HL-60 (cell line): ENCODE measurements around the gene NUCB1.
"Not testable (repeated sequence)": the region's sequence is repeated elsewhere in the genome, so short reads cannot be mapped to it uniquely, and the experiment has no call there.

ENCODE experiments used
- DNase-seq, 2 experiments: peaks; one replicate each; pipeline ENCODE4 v3.0.0-alpha.2; 2010 to 2020; ENCODE audit warnings: low read depth in 1 of 2, low spot score in 1 of 2
- H3K27ac ChIP-seq: fragments of 250-450 bp; sonication (Bioruptor Pico); replicated peaks from 2 replicates; pipeline ENCODE4 v1.5.1; 2020; ENCODE audit warnings: mild to moderate bottlenecking, moderate library complexity
- H3K27me3 ChIP-seq: fragments of 250-450 bp; sonication (Bioruptor Pico); 2 replicates; pipeline ENCODE4 v1.5.1; 2021; ENCODE audit warnings: mild to moderate bottlenecking, moderate library complexity; ENCODE audit not compliant: insufficient read depth, poor library complexity, severe bottlenecking
- H3K4me3 ChIP-seq: replicated peaks from 2 replicates; pipeline ENCODE4 v1.5.1; 2011; ENCODE audit warnings: mild to moderate bottlenecking, control low read depth, low read length; ENCODE audit not compliant: insufficient read depth
- GABPA ChIP-seq: IDR thresholded peaks from 2 replicates; pipeline ENCODE4 v1.6.1; 2012; ENCODE audit warnings: low read depth
- POLR2AphosphoS5 ChIP-seq: IDR thresholded peaks from 2 replicates; pipeline ENCODE4 v1.6.1; 2012; ENCODE audit warnings: low read depth
- REST ChIP-seq: IDR thresholded peaks from 2 replicates; pipeline ENCODE4 v1.6.1; 2012; ENCODE audit warnings: low read depth; ENCODE audit not compliant: insufficient replicate concordance
- SPI1 ChIP-seq: IDR thresholded peaks from 2 replicates; pipeline ENCODE4 v1.6.1; 2012; ENCODE audit warnings: low read depth, mild to moderate bottlenecking, borderline replicate concordance
- TF ChIP-seq, protein P1 (sequence below): IDR thresholded peaks from one replicate; pipeline ENCODE4 v1.5.1; 2011; ENCODE audit warnings: low read length, control low read depth, inconsistent platforms; ENCODE audit not compliant: insufficient read depth

NUCB1 gene

DNA sequence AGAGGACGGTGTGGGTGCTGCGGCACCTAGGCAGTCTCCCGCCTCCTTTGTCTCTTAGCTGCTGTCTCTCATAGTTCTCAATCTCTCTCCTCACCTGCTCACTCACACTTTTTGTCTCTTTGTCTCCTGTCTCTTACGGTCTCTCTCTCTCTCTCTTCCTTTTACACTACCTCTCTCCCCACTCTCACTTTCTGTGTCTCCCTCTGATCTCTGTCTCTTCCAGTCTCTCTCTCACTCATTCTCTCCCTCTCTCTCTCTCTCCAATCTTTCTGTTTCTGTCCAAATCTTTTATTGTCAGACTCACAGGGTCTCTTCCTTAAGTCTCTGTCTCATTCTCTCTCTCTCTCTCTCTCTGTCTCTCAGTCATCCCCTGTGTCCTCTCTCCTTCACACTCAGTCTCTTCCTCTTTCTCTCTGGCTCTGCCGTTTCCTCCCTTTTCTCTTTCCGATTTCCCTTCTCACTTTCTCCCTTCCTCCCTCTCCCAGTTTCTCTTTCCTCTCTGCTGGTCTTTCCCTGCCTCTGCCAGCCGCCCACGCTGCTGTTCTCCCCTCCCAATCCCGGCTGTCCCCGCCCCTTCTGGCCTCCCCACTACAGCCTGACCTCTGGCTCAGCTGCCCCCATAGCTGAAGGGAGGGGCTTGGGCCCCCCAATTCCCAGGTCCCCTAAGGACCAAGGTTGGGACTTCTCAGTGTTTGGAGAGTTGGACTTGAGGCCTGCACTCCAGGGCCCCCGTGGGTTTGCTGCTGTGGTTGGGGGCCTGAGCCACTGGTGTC lies 31.8 kb upstream of the NUCB1 start, which contains the start of gene PLEKHA4:
Gene PLEKHA4, minus strand, starts transcription at position 504 of the 773 bp plus-strand sequence. CDS start 997 bp downstream, outside the sequence.
- TF ChIP-seq SPI1, result peak; percentile 79
- TF ChIP-seq, protein P1, sequence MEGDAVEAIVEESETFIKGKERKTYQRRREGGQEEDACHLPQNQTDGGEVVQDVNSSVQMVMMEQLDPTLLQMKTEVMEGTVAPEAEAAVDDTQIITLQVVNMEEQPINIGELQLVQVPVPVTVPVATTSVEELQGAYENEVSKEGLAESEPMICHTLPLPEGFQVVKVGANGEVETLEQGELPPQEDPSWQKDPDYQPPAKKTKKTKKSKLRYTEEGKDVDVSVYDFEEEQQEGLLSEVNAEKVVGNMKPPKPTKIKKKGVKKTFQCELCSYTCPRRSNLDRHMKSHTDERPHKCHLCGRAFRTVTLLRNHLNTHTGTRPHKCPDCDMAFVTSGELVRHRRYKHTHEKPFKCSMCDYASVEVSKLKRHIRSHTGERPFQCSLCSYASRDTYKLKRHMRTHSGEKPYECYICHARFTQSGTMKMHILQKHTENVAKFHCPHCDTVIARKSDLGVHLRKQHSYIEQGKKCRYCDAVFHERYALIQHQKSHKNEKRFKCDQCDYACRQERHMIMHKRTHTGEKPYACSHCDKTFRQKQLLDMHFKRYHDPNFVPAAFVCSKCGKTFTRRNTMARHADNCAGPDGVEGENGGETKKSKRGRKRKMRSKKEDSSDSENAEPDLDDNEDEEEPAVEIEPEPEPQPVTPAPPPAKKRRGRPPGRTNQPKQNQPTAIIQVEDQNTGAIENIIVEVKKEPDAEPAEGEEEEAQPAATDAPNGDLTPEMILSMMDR, result no peak
- no peaks in the 10 kb centered on the region for H3K27me3 ChIP-seq
- H3K4me3 ChIP-seq, result no peak within 1 kb of the TSS
- DNase-seq, result no peak
- no peak within 1 kb of the TSS for H3K27ac ChIP-seq

- no peak overlapping the region for H3K4me3 ChIP-seq
- H3K27me3 ChIP-seq, result no peaks in the 10 kb centered on the region
- no peak for TF ChIP-seq POLR2AphosphoS5
- TF ChIP-seq, protein P1, result no peak
- no peak for TF ChIP-seq SPI1
- no peak for TF ChIP-seq REST
- no peak for TF ChIP-seq GABPA
- no peak for DNase-seq
- no peak overlapping the region for H3K27ac ChIP-seq
Observed at GRCh38 chr19:48870048-48870447, 30.1 kb upstream of the NUCB1 start.

DNA sequence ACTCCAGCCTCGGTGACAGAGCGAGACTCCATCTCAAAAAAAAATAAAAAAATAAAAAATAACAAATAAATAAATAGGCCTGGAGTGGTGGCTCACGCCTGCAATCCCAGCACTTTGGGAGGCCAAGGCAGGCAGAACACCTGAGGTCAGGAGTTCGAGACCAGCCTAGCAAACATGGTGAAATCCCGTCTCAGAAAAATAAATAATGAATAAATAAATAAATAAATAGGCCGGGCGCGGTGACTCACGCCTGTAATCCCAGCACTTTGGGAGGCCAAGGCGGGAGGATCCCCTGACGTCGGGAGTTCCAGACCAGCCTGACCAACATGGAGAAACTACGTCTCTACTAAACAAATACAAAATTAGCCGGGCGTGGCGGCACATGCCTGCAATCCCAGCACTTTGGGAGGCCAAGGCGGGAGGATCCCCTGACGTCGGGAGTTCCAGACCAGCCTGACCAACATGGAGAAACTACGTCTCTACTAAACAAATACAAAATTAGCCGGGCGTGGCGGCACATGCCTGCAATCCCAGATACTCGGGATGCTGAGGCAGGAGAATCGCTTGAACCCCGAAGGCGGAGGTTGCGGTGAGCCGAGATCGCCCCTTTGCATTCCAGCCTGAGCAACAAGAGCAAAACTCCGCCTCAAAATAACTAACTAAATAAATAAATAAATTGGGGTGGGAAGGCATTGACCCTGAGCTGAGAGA lies 28.5 kb upstream of the NUCB1 start:
- not testable (repeated sequence) for DNase-seq, H3K27ac ChIP-seq, H3K27me3 ChIP-seq, H3K4me3 ChIP-seq

DNA sequence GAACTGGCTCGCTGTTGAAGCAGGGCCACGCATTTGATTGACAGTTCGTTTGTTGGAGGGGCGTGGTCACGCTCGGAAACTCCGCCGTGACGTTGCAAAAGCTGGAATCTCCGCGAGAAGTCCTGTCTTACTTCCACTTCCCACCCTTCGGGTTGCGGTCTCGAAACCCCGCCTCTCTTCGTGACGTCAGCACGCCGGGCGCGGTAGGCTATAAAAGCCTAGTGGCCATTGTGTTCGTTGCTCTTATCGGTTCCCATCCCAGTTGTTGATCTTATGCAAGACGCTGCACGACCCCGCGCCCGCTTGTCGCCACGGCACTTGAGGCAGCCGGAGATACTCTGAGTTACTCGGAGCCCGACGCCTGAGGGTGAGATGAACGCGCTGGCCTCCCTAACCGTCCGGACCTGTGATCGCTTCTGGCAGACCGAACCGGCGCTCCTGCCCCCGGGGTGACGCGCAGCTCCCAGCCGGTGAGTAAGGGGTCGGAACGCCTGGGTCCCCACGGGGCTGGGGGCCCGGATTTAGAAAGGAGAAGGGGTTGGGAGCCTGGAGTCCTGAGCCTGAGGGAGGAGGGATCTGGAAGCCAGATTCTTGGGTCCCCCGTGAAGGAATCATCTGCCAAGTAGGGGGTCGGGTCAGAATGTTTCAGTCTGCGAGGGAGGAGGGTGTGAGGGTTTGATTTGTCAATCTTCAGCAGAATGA lies 27.8 kb upstream of the NUCB1 start, which contains the start of gene PPP1R15A:
Gene PPP1R15A, plus strand, starts transcription at position 240 of the 702 bp plus-strand sequence. CDS start 813 bp downstream, outside the sequence.
- no peaks in the 10 kb centered on the region for H3K27me3 ChIP-seq

More for the DNA sequence above, 27.8 kb upstream of the NUCB1 start, which contains the start of gene PPP1R15A:
- Histone ChIP-seq H3K27ac (peak within 1 kb of the TSS; percentile 98), H3K4me3 (peak within 1 kb of the TSS; percentile 84)
- TF ChIP-seq REST, result peak; percentile 58
- TF ChIP-seq SPI1, result peak; percentile 78
- TF ChIP-seq, protein P1, result no peak
- TF ChIP-seq POLR2AphosphoS5, result peak; percentile 99
- no peak for TF ChIP-seq GABPA
- peak; percentile 98 for DNase-seq
